B cell (primary cell): ENCODE data around the gene MAP3K20. TPM values are rescaled to one million over a fixed set of nuclear protein-coding genes. Genes with fewer than 3 reads are reported as not detected.

Experiments
- ATAC-seq: fragments of 200-7000 bp; cut with Tn5 transposase; one replicate; pipeline ENCODE4 v1.10.0; 2021; ENCODE audit warnings: low read depth, mild to moderate bottlenecking, moderate number of reproducible peaks, moderate library complexity
- CTCF ChIA-PET: fragments of 350-600 bp; sonication (Branson Sonifier 250); formaldehyde crosslinking; loops from one replicate; lab custom pipeline; 2021; ENCODE audit warnings: antibody characterized with exemption, inconsistent platforms; lab: Charles Lee
- POLR2A ChIA-PET: fragments of 350-600 bp; sonication (Branson Sonifier 250); formaldehyde crosslinking; loops from one replicate; lab custom pipeline; 2021; ENCODE audit warnings: antibody characterized with exemption; lab: Charles Lee
- DNase-seq: peaks from one replicate; pipeline ENCODE4 v3.0.0; 2013
- H2AFZ ChIP-seq: 2 replicates; pipeline ENCODE4 v1.6.1; 2012; ENCODE audit warnings: mild to moderate bottlenecking, low read depth, low read length; ENCODE audit not compliant: insufficient read depth, poor library complexity, severe bottlenecking
- H3K27ac ChIP-seq, 2 donors: 1 replicate in 1 of 2; 2 replicates in 1 of 2; pipeline ENCODE4 v1.5.1; 2012 to 2013; ENCODE audit warnings: low read length in 2 of 2, mild to moderate bottlenecking in 2 of 2, moderate library complexity in 1 of 2
- H3K27me3 ChIP-seq, 4 experiments: fragments of 200-600 bp in 1 of 4; sonication (generic) in 1 of 4; replicated peaks in 1 of 4; 1 replicate in 2 of 4; 2 replicates in 2 of 4; pipeline versions ENCODE4 v1.6.1 to v1.7.0; 2013 to 2016; ENCODE audit warnings: low read length in 3 of 4, mild to moderate bottlenecking in 2 of 4, mixed read lengths in 1 of 4, moderate library complexity in 1 of 4; ENCODE audit not compliant: insufficient read depth in 4 of 4, control insufficient read depth in 3 of 4; ENCODE audit errors: control extremely low read depth in 1 of 4
- H3K36me3 ChIP-seq, 2 experiments: replicated peaks in 1 of 2; 1 replicate in 1 of 2; 2 replicates in 1 of 2; pipeline versions ENCODE4 v1.6.1 to v1.7.1; 2013; ENCODE audit warnings: low read length in 1 of 2; ENCODE audit not compliant: insufficient read depth in 2 of 2, control insufficient read depth in 1 of 2; ENCODE audit errors: control extremely low read depth in 1 of 2, extremely low read depth in 1 of 2
- H3K4me1 ChIP-seq, 2 donors: fragments of 200-600 bp in 1 of 2; sonication (generic) in 1 of 2; 1 replicate in 1 of 2; 2 replicates in 1 of 2; pipeline versions ENCODE4 v1.5.1 to v1.6.1; 2013 to 2017; ENCODE audit warnings: low read length in 2 of 2; ENCODE audit not compliant: control insufficient read depth in 2 of 2, insufficient read depth in 2 of 2
- H3K4me2 ChIP-seq: replicated peaks from 2 replicates; pipeline ENCODE3; 2012; ENCODE audit warnings: mild to moderate bottlenecking, low read depth, low read length; ENCODE audit not compliant: poor library complexity, severe bottlenecking
- H3K4me3 ChIP-seq, 5 experiments: fragments of 200-600 bp in 1 of 5; sonication (generic) in 1 of 5; 1 replicate in 3 of 5; 2 replicates in 2 of 5; pipeline versions ENCODE4 v1.5.1 to v1.7.0; 2011 to 2016; ENCODE audit warnings: low read length in 4 of 5, mild to moderate bottlenecking in 4 of 5, low read depth in 2 of 5, control low read depth in 1 of 5, moderate library complexity in 1 of 5; ENCODE audit not compliant: insufficient read depth in 1 of 5; ENCODE audit errors: control extremely low read depth in 1 of 5, extremely low read depth in 1 of 5
- H3K79me2 ChIP-seq: fragments of 200-600 bp; sonication (generic); one replicate; pipeline ENCODE4 v1.6.0; 2016; ENCODE audit warnings: low read length; ENCODE audit not compliant: control insufficient read depth, insufficient read depth
- H3K9ac ChIP-seq: fragments of 200-600 bp; sonication (generic); 2 replicates; pipeline ENCODE4 v1.6.1; 2017; ENCODE audit warnings: mild to moderate bottlenecking, low read length, moderate library complexity
- H3K9me3 ChIP-seq, 3 donors: one replicate each; pipeline versions ENCODE4 v1.6.1 to v1.7.1; 2013; ENCODE audit warnings: low read length in 2 of 3; ENCODE audit not compliant: control insufficient read depth in 2 of 3, insufficient read depth in 1 of 3; ENCODE audit errors: control extremely low read depth in 1 of 3
- H4K20me1 ChIP-seq: 2 replicates; pipeline ENCODE4 v1.6.0; 2012; ENCODE audit warnings: mild to moderate bottlenecking, low read length; ENCODE audit not compliant: insufficient read depth, control insufficient read depth, poor library complexity, severe bottlenecking
- H3K27ac Mint-ChIP-seq: one replicate; pipeline ENCODE4 v1.8.0; 2021; ENCODE audit warnings: mixed read lengths
- H3K27me3 Mint-ChIP-seq: one replicate; pipeline ENCODE4 v1.8.0; 2021; ENCODE audit warnings: mixed read lengths
- H3K4me1 Mint-ChIP-seq: one replicate; pipeline ENCODE4 v1.8.0; 2021; ENCODE audit warnings: mixed read lengths
- H3K4me3 Mint-ChIP-seq: one replicate; pipeline ENCODE4 v1.8.0; 2021; ENCODE audit warnings: mixed read lengths
- H3K9me3 Mint-ChIP-seq: one replicate; pipeline ENCODE4 v1.8.0; 2022; ENCODE audit warnings: mixed read lengths; ENCODE audit not compliant: insufficient read depth
- EZH2 ChIP-seq: IDR thresholded peaks from 2 replicates; pipeline ENCODE4 v1.6.1; 2012; ENCODE audit warnings: borderline replicate concordance, low read depth, mild to moderate bottlenecking, moderate library complexity, low read length; ENCODE audit not compliant: insufficient read depth, poor library complexity, severe bottlenecking
- WGBS: methylation state at CpG from one replicate; pipeline ENCODE4 v1.1.5; 2013; ENCODE audit warnings: missing lambda C conversion rate; ENCODE audit not compliant: insufficient coverage; 5-methylcytosine and 5-hydroxymethylcytosine counted together
- intact Hi-C: fragments of 100-400 bp; cut with micrococcal nuclease; formaldehyde crosslinking; loops from one replicate; pipeline ENCODE4 v1.10.0; 2022
- polyA plus RNA-seq: library from polyadenylated mRNA; depleted of rRNA; stranded (reverse); fragments of >200 nt; gene quantifications from 2 replicates; pipeline ENCODE4 v1.2.3, GENCODE V29; 2012
- total RNA-seq, 2 donors: library from RNA; stranded (reverse); fragments of 120-200 nt in 1 of 2; gene quantifications; 1 replicate in 1 of 2; 2 replicates in 1 of 2; pipeline versions ENCODE4 v1.2.3 to v1.2.4, GENCODE V29; 2013 to 2022
- TF ChIP-seq, protein P1 (sequence below): fragments of 200-600 bp; IDR thresholded peaks from one replicate; pipeline ENCODE4 v1.8.0; 2022; ENCODE audit warnings: antibody characterized with exemption, mild to moderate bottlenecking

The MAP3K20 gene
- total and polyA plus RNA-seq, 2 donors (not counting 1 experiment from before 2014, with no cell fraction given): 2.2 to 9.1 TPM

DNA sequence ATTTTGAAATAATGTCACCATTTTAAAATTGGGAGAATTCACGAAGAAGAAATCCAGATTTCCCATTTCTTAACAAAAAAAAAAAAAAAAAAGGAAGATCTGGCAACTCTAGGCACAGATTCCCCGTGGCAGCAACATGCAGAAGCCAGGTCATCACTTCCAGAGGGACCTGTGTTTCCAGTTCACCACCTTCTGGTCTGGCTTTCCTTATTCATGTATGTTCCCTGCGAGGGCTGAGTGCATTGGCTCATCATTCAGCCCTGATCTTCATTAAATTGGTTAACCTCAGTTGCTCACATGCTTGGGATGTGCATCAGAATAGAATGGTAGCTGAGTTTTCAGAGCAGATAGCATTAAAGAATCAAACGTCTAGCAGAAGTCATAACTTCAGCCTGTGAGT lies 25.0 kb upstream of the MAP3K20 start:
- no peaks in the 10 kb centered on the region for H3K9me3 ChIP-seq
- no peak overlapping the region for H2AFZ ChIP-seq
- H3K36me3 ChIP-seq: no peaks in the 10 kb centered on the region
- CTCF ChIA-PET: no interaction called here
- TF ChIP-seq, protein P1, sequence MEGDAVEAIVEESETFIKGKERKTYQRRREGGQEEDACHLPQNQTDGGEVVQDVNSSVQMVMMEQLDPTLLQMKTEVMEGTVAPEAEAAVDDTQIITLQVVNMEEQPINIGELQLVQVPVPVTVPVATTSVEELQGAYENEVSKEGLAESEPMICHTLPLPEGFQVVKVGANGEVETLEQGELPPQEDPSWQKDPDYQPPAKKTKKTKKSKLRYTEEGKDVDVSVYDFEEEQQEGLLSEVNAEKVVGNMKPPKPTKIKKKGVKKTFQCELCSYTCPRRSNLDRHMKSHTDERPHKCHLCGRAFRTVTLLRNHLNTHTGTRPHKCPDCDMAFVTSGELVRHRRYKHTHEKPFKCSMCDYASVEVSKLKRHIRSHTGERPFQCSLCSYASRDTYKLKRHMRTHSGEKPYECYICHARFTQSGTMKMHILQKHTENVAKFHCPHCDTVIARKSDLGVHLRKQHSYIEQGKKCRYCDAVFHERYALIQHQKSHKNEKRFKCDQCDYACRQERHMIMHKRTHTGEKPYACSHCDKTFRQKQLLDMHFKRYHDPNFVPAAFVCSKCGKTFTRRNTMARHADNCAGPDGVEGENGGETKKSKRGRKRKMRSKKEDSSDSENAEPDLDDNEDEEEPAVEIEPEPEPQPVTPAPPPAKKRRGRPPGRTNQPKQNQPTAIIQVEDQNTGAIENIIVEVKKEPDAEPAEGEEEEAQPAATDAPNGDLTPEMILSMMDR: no peak
- no peak for TF ChIP-seq EZH2
- no peak overlapping the region for H3K9ac ChIP-seq
- H3K4me2 ChIP-seq: no peak overlapping the region
- peaks cover 0 to 3% (median 0%) of the 10 kb centered on the region in 4 experiments for H3K27me3 ChIP-seq
- POLR2A ChIA-PET: no interaction called here
- H3K27ac Mint-ChIP-seq: no peak overlapping the region
- DNase-seq (no peak), ATAC-seq (no peak)
- intact Hi-C loops: no loop called here
- H3K4me3 ChIP-seq: no peak overlapping the region
- no peaks in the 10 kb centered on the region for H3K4me1 Mint-ChIP-seq
- H3K27me3 Mint-ChIP-seq: peaks cover 3% of the 10 kb centered on the region
- H3K27ac ChIP-seq: no peak overlapping the region
- 86% methylated on average over 3 of the region's 4 CpGs for WGBS
- H4K20me1 ChIP-seq: no peaks in the 10 kb centered on the region
- no peaks in the 10 kb centered on the region for H3K4me1 ChIP-seq
- no peaks in the 10 kb centered on the region for H3K79me2 ChIP-seq
- no peaks in the 10 kb centered on the region for H3K9me3 Mint-ChIP-seq
- no peak overlapping the region for H3K4me3 Mint-ChIP-seq

DNA sequence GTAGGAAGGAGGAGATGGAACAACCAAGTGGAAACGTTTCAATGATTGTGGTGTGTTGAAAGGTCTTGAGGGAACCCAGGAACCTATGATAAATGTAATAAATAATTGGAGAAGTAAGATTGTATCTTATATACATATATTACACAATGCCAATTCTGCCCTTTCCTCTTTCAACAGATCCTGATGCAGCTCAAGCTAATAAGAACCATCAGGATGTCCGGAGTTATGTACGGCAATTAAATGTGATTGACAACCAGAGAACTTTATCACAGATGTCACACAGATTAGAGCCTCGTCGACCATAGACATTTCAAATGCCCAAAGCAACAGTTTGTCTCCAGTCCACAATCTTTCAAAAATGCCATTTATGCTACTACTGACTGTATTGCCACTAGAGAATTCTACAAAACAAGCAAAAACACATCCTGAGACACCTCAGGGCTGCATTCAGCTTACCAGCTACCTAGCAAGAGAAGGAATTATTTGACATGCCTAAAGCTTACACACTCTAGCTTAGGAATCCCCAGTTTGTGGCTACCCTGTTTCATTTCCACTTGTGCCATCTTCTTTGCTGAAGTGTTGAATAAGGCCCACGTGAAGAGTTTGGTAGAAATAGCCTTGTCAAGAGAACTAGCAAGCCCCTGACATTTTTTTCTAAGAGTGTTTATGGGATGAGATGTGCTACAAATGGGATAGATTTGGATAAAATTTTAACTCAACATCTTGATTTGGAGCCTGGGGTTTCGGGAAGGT lies 24.0 kb upstream of the MAP3K20 start:
- Mint-ChIP-seq H3K27me3 (peaks cover 7% of the 10 kb centered on the region), H3K9me3 (no peaks in the 10 kb centered on the region), H3K4me1 (no peaks in the 10 kb centered on the region), H3K27ac (no peak overlapping the region), H3K4me3 (no peak overlapping the region)
- DNase-seq: no peak
- Histone ChIP-seq H3K27me3 (peaks cover 0 to 3% (median 0%) of the 10 kb centered on the region in 4 experiments), H3K36me3 (no peaks in the 10 kb centered on the region), H3K4me1 (no peaks in the 10 kb centered on the region), H3K79me2 (no peaks in the 10 kb centered on the region), H4K20me1 (no peaks in the 10 kb centered on the region), H3K27ac (no peak overlapping the region), H3K9me3 (no peaks in the 10 kb centered on the region), H2AFZ (no peak overlapping the region), H3K9ac (no peak overlapping the region), H3K4me3 (no peak overlapping the region), H3K4me2 (no peak overlapping the region)
- intact Hi-C loops: no loop called here
- no peak for TF ChIP-seq EZH2
- TF ChIP-seq, protein P1: no peak
- WGBS: 85% methylated on average over 5 of the region's 7 CpGs
- ChIA-PET POLR2A (no interaction called here), CTCF (no interaction called here)
- no peak for ATAC-seq
